Smooth muscle cell (in vitro differentiated cells): ENCODE measurements around the gene AATF. TPM values are rescaled to one million over a fixed set of nuclear protein-coding genes. Genes with fewer than 3 reads are reported as not detected.

ENCODE experiments used
- DNase-seq: peaks from one replicate; lab custom pipeline; 2025; ENCODE audit not compliant: unreplicated experiment; lab: John Stamatoyannopoulos, UW
- H2AFZ ChIP-seq: fragments of 200-600 bp; sonication (generic); 2 replicates; pipeline ENCODE4 v1.6.0; 2016; ENCODE audit warnings: antibody characterized with exemption, low read depth, mild to moderate bottlenecking
- H3F3A ChIP-seq: fragments of 200-600 bp; sonication (generic); 2 replicates; pipeline ENCODE4 v1.6.0; 2017; ENCODE audit warnings: antibody characterized with exemption, low read depth
- H3K27ac ChIP-seq: fragments of 200-600 bp; sonication (generic); 2 replicates; pipeline ENCODE4 v1.5.1; 2016; ENCODE audit warnings: low read depth, mild to moderate bottlenecking
- H3K27me3 ChIP-seq: fragments of 200-600 bp; sonication (generic); 2 replicates; pipeline ENCODE4 v1.6.1; 2016; ENCODE audit warnings: low read depth, mild to moderate bottlenecking
- H3K36me3 ChIP-seq: fragments of 200-600 bp; sonication (generic); 2 replicates; pipeline ENCODE4 v1.5.1; 2016; ENCODE audit warnings: low read depth
- H3K4me1 ChIP-seq: fragments of 200-600 bp; sonication (generic); 2 replicates; pipeline ENCODE4 v1.5.1; 2016; ENCODE audit warnings: low read depth
- H3K4me2 ChIP-seq: fragments of 200-600 bp; sonication (generic); 2 replicates; pipeline ENCODE4 v1.6.0; 2016; ENCODE audit warnings: mild to moderate bottlenecking
- H3K4me3 ChIP-seq: fragments of 200-600 bp; sonication (generic); 2 replicates; pipeline ENCODE4 v1.5.1; 2016; ENCODE audit warnings: mild to moderate bottlenecking
- H3K79me2 ChIP-seq: fragments of 200-600 bp; sonication (generic); 2 replicates; pipeline ENCODE4 v1.6.0; 2016; ENCODE audit warnings: low read depth, mild to moderate bottlenecking
- H3K9ac ChIP-seq: fragments of 200-600 bp; sonication (generic); 2 replicates; pipeline ENCODE4 v1.6.0; 2016; ENCODE audit warnings: low read depth
- H3K9me3 ChIP-seq: fragments of 200-600 bp; sonication (generic); replicated peaks from 2 replicates; pipeline ENCODE4 v1.5.1; 2016; ENCODE audit warnings: low read depth
- H4K20me1 ChIP-seq: fragments of 200-600 bp; sonication (generic); 2 replicates; pipeline ENCODE4 v1.6.0; 2016; ENCODE audit warnings: low read depth
- WGBS: methylation state at CpG from one replicate; pipeline ENCODE4 v1.1.7; 2016; ENCODE audit warnings: low lambda C conversion rate; 5-methylcytosine and 5-hydroxymethylcytosine counted together
- polyA plus RNA-seq: library from polyadenylated mRNA; unstranded; fragments of >200 nt; fragmentation: Nextera tagmentation; extraction: Ambion mirVana; gene quantifications from 2 replicates; pipeline ENCODE4 v1.2.1, GENCODE V29; 2016
- total RNA-seq: library from RNA; depleted of rRNA; stranded (reverse); fragments of >200 nt; gene quantifications from 2 replicates; pipeline ENCODE4 v1.2.3, GENCODE V29; 2014
- TF ChIP-seq, protein P1 (sequence below): fragments of 200-600 bp; sonication (generic); IDR thresholded peaks from 2 replicates; pipeline ENCODE4 v1.5.1; 2017; ENCODE audit warnings: borderline replicate concordance, mild to moderate bottlenecking, antibody characterized with exemption; ENCODE audit not compliant: insufficient read depth, poor library complexity, severe bottlenecking

AATF gene
- total and polyA plus RNA-seq, 2 experiments from 2014 or later: 18.5 to 38.0 TPM

DNA sequence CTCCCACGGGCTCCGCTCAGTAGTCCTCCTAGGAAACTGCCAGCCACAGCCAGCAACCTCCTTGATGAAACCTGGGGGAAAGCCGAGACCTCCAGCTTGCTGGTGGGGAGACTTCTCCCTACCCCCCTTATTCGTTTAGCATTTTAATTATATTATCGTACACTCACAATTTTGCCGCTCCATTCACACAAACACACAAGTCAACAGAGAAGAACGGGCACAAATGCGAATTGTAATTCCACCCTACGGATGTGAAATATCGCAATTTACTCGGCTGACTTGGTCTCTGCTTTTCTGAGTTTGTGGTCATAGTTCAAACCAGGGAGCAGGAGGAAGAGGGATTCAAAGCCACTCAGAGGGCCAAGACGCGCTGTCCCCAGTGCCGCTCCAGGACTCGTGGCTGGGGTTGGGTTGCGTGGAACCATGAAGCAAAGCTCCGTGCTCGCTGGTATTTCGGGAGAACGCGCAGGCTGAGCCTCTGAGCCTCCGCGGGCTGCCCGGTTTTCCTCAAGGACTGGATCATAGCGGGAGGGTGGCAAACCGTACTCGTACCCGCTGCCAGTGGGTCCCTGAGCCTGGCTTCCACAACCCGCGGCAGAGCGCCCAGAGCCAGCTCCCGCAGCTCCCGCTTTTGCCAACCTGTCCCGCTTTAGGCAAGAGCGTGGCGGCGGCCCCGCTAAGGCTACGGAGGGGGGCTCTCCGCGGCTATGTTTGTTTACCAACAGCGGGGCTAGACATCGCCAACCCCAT is 9.5 kb upstream of the AATF start:
- Histone ChIP-seq H3K27ac (no peak overlapping the region), H3K4me1 (peaks cover 54% of the 10 kb centered on the region), H3K4me2 (no peak overlapping the region), H2AFZ (no peak overlapping the region), H3K27me3 (peaks cover 100% of the 10 kb centered on the region), H3K9me3 (no peaks in the 10 kb centered on the region), H3K9ac (no peak overlapping the region), H4K20me1 (peaks cover 11% of the 10 kb centered on the region), H3F3A (no peaks in the 10 kb centered on the region), H3K79me2 (no peaks in the 10 kb centered on the region), H3K36me3 (no peaks in the 10 kb centered on the region), H3K4me3 (no peak overlapping the region)
- TF ChIP-seq, protein P1, sequence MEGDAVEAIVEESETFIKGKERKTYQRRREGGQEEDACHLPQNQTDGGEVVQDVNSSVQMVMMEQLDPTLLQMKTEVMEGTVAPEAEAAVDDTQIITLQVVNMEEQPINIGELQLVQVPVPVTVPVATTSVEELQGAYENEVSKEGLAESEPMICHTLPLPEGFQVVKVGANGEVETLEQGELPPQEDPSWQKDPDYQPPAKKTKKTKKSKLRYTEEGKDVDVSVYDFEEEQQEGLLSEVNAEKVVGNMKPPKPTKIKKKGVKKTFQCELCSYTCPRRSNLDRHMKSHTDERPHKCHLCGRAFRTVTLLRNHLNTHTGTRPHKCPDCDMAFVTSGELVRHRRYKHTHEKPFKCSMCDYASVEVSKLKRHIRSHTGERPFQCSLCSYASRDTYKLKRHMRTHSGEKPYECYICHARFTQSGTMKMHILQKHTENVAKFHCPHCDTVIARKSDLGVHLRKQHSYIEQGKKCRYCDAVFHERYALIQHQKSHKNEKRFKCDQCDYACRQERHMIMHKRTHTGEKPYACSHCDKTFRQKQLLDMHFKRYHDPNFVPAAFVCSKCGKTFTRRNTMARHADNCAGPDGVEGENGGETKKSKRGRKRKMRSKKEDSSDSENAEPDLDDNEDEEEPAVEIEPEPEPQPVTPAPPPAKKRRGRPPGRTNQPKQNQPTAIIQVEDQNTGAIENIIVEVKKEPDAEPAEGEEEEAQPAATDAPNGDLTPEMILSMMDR: no peak
- DNase-seq: no peak
- 4% methylated on average over 41 of the region's 43 CpGs for WGBS

- Histone ChIP-seq H2AFZ (no peak overlapping the region), H3K27me3 (peaks cover 100% of the 10 kb centered on the region), H3K4me1 (peaks cover 47% of the 10 kb centered on the region), H3K4me3 (no peak overlapping the region), H3K36me3 (no peaks in the 10 kb centered on the region), H3K27ac (no peak overlapping the region), H3F3A (no peaks in the 10 kb centered on the region), H3K4me2 (no peak overlapping the region), H3K9ac (no peak overlapping the region), H3K79me2 (no peaks in the 10 kb centered on the region), H4K20me1 (peaks cover 8% of the 10 kb centered on the region), H3K9me3 (no peaks in the 10 kb centered on the region)
- no peak for DNase-seq
- 3% methylated on average over 22 of the region's 26 CpGs for WGBS
- TF ChIP-seq, protein P1: no peak
These were observed 8.9 kb upstream of the AATF start for GRCh38 chr17:36939802-36940312.

- Histone ChIP-seq H3F3A (no peaks in the 10 kb centered on the region), H4K20me1 (peaks cover under 1% of the 10 kb centered on the region), H3K4me1 (peaks cover 41% of the 10 kb centered on the region), H2AFZ (no peak overlapping the region), H3K9ac (no peak overlapping the region), H3K79me2 (no peaks in the 10 kb centered on the region), H3K36me3 (no peaks in the 10 kb centered on the region), H3K27me3 (peaks cover 100% of the 10 kb centered on the region), H3K27ac (no peak overlapping the region), H3K9me3 (no peaks in the 10 kb centered on the region), H3K4me2 (no peak overlapping the region), H3K4me3 (no peak overlapping the region)
- WGBS: 7% methylated on average over 52 of the region's 52 CpGs
- TF ChIP-seq, protein P1: no peak
- DNase-seq: no peak
These were observed 8.2 kb upstream of the AATF start for GRCh38 chr17:36940313-36941264.
